Activated CD8-positive, alpha-beta memory T cell treated with anti-CD3 and anti-CD28 coated beads, Interleukin-2, amount 50 U/mL, for 24 hours (primary cell): ENCODE measurements around the gene ATXN1.

Experiments
- DNase-seq: peaks from one replicate; pipeline ENCODE4 v3.0.0-alpha.2; 2020; ENCODE audit errors: extremely low read depth

The ATXN1 gene

GRCh38 chr6:16360365-16360764, 400.9 kb downstream of the ATXN1 start:
- DNase-seq = no peak

DNA sequence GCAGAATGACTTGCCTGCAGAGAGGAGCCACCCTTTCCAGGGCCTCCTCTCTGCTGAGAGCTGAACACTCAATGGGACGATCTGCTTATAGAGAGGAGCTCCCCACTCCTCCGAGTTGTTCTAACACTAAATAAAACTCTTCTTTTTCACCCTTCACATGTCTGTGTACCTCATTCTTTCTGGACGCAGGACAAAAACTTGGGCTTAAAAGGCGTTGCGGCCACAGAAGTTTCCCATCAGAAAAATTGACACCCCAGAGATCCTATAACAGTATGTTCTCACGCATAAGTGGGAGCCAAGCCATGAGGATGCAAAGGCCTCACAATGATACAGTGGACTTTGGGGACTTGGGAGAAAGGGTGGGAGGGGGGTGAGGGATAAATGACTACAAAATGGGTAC, 401.7 kb downstream of the ATXN1 start:
- DNase-seq = no peak

DNA sequence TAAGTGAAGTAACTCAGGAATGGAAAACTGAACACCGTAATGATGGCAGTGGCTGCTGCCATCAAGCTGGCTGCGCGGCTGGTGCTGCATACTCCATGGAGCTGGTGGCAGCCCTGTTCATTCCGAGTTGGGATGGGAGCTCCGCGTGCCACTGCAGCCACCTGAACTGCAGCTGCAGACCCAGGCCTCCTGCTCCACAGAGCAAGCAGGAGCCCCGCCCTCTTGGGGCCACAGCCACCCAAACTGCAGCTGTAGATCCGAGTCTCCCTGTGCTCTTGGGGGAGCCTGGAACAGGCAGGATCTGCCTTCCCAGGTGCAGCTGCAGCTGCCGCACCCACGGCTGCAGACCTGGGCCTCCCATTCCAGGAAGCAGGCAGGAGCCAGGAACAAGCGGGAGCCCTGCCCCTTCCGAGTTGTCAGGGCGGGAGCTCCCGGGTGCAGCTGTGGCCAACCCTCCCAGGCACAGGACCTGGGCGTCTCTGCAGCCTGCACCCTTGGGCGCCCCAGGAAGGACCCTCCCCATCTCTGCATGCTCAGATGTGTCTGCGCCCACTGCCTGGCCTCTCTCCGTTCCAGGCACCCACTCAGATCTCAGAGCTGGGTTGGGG, 402.6 kb downstream of the ATXN1 start:
- DNase-seq = no peak

- no peak for DNase-seq
Observed at GRCh38 chr6:16355699-16356446, 405.4 kb downstream of the ATXN1 start.

DNA sequence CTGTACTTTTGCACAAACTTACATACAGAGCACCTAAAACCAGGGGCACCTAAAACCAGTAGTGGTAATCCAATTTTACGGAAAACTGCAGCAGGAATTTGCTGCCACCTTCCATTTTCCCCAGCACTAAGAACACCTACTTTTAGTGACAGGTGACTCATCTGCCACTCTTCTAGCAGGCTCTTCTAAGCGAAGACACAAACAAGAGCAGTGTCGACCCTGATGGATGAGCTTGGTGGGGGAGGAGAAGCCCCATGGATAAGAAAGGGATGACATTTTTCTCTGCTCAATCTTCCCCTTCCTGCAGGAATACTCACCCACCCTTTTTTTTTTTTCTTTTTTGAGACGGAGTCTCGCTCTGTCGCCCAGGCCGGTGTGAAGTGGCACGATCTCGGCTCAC, 406.0 kb downstream of the ATXN1 start:
- no peak for DNase-seq

DNA sequence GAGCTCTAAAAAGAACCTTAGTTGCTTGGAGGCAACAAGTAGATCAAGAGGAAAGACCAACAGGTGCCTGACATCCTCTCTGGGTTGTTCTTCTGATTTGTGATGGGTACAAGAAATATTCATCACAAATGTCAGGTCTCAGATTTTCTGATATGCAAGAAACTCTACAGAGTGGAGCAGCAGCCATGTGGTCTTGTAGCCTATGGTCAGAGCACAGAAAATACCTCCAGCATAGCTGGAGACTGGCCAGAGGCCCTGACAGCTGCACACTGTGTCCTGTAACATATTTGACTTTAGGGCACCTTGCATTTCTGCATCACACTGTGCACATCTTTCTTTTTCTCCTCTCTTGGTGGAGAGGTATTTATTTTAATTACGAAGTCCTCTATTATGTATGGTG, 406.6 kb downstream of the ATXN1 start:
- DNase-seq = no peak

DNA sequence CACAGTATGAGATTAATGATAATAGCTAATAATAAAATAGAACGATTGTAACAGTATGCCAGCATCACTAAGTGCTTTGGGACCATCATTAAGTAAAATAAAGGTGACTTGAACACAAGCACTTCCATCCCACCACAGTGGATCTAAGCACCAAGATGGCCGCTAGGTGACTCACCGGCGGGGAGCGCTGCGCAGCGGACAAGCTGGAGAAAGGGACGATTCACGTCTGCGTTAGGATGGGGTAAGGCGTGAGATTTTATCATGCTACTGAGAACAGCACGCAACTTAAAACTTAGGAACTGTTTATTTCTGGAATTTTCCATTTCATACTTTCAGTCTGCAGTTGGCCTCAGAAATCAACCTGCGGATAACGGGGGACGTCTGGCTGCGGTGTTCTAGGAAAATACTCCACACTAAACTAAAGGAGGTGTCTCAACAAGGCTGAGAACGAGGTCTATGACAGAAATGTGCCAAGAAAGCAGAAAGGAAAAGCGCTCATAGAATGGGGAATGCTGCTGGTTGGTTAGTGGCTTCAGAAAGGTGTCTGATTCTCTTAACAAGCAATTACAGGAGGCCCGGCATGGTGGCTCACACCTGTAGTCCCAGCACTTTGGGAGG, 408.3 kb downstream of the ATXN1 start:
- no peak for DNase-seq

DNA sequence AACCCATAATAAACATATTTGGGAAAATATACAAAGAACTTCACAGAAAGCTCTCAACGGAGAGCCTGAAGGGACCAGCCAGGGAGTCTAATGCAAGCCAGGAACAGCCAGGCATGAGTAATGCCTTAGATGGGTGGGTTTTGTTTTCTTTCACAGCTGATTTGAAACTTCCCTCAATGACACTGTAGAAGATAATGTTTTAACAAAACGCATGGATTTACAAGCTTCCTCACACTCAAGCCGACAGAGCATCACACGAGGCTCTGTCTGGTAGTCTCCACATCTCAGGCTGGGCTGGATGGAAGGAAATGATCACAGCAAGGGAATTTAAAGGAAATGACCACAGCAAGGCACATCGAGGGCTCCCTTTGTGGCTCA, 409.0 kb downstream of the ATXN1 start:
- no peak for DNase-seq

DNA sequence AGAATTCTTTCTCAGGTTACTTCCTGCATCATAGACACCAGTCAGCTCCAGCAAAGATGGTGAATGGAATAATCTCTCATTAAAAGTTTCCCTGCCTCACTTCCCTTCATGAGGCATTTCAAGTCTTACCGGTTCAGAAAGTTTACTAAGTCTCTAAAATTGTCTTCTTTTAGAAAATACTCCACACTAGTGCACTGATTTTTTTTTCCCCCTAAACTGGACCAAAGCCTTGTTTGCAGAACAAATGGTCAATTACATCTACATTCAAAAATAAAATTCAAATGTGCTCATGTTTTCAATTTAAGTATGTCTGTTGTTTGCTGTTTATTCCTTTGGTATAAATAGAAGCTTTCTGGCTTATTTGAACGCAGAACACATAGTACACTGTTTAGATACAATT, 411.7 kb downstream of the ATXN1 start:
- DNase-seq = no peak

DNA sequence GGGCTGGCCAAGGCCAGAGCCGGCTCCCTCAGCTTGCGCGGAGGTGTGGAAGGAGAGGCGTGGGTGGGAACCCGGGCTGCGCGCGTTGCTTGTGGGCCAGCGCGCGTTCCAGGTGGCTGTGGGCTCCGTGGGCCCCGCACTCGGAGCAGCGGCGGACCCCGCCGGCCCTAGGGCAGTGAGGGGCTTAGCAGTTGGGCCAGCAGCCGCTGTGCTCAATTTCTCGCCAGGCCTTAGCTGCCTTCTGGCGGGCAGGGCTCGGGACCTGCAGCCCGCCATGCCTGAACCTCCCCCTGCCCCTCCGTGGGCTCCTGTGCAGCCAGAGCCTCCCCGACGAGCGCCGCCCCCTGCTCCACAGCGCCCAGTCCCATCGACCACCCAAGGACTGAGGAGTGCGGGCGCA, 414.4 kb downstream of the ATXN1 start:
- no peak for DNase-seq

DNA sequence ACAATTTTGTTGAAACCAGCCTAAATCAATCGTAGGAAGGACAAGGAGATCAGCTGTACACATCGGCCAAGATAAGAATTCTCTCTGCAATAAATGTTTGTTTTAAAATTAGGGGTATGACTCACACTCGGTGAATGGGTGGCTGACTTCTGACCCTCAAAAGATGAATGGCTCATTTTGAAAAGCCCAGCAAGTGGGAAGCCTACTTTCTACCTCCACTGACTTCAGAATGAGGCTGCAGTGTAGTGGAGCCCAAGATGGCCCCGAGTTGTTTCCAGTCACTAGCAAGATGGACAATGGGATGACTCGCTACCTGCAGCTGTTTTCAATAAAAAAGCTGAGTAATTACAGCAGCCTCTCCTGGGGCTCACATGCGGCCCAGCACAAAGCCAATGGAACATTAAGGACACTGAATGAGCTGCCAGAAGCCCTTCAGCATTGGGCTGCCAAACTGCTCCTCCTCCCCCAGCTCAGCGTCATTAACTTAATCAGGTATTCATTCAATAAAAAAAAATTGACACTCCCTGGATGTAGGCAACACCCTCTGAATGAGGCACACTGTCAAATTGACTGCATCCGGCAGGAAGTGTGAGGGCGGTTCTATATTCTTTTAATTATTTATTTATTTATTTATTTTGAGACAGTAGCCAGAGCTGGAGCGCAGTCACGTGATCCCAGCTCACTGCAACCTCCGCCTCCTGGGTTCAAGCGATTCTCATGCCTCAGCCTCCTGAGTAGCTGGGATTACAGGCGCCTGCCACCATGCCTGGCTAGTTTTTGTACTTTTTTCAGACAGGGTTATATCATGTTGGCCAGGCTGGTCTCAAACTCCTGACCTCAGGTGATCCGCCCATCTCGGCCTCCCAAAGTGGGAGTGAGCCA, 415.6 kb downstream of the ATXN1 start:
- DNase-seq = no peak

GRCh38 chr6:16344756-16345155, 416.5 kb downstream of the ATXN1 start:
- DNase-seq = no peak

DNA sequence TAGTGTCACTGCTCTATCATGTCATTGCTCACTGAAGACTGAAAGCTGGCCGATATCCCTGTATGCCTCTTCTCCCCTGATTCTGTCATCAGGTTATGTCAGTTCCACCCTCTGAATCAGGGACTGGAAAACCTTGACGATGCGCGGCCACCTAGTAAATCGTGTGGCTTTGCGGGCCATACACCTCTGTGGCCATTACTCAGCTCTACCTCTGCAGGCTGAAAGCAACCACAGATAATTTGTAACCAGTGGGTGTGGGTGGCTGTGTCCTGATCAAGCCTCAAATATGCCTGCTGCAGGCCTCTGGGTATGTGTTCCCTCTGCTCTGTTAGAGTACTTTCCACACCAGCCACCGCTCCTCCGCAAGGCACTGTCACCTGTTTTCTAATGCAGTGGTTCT, 417.7 kb downstream of the ATXN1 start:
- no peak for DNase-seq

DNA sequence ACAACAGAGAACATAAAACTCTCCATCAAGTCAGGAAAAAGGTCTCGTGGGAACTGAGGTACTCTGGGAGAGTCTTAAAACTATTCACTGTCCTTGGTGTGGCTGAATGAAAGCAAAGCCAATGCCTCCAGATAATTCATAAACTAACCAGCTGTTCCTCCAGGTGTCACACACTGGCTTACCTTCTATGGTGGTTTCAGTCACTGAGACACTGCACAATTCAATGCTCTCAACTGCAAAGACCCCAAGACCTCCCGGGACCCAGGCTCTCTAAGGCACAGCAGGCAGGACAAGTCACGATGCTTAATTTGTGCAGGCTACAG, 422.0 kb downstream of the ATXN1 start:
- DNase-seq = no peak

DNA sequence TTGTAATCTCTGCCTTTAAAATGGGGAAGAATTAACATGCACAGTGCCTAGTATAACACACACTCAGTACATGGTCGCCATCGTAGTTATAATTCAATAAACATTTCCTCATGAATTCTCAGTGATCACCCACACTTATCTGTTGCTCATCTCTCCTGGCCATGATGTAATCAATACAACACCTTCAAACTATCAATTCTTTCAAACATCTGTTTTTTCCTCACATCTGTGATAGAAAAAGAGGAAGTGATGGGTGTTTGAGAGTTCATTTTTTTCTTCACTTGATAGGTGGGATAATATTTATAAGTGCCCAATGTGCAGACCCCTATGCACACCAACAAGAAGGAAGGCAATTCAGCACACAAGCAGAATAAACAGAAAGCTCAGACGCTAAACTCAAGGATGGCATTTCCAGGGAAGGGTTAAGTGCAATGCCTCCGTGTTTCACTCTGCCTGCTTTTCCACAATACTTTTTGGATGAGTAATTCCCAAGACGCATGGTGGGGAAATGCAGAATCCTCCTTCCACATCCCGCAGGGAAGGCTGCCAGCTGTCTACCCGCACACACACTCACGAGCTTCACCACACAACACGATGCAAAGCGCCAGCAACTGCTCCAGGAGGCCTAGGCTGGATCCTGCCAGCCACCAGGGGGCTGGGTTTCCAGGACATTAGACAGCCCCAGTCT, 422.5 kb downstream of the ATXN1 start:
- no peak for DNase-seq

DNA sequence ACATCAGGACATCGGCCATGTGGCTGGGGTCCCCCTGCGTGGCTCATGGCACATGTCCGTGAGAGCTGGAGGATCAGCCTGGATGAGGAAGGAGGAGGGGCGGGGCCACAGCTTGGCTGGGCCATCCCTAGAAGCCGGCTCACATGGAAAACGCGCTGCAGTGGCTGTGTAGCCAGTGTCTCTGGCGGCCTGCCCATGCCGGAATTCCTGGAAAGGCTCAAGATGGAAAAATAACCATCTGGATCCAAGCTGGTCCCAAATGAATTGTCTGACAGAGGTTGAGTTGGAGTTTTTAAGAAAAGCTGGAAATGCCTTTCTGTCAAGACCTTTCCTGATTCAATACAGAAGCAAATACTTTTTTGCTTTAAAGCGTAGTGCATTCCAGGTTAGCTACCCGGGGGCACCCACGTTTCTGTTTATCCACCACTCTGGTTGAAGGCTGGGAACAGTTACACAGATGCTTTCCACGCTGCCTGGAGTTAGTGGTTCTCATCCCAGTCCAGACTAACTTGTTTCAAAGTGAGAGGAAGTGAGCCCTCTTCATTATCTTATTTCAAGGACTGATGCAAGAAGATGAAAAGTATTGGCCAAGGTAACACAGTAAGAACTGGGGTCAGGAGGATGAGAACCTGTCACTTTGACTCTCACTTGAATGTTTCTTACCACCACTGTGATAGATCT, 423.8 kb downstream of the ATXN1 start:
- DNase-seq = no peak

- DNase-seq = no peak
Observed at GRCh38 chr6:16336911-16337294, 424.4 kb downstream of the ATXN1 start.

GRCh38 chr6:16336056-16336818, 425.0 kb downstream of the ATXN1 start:
- DNase-seq = no peak

DNA sequence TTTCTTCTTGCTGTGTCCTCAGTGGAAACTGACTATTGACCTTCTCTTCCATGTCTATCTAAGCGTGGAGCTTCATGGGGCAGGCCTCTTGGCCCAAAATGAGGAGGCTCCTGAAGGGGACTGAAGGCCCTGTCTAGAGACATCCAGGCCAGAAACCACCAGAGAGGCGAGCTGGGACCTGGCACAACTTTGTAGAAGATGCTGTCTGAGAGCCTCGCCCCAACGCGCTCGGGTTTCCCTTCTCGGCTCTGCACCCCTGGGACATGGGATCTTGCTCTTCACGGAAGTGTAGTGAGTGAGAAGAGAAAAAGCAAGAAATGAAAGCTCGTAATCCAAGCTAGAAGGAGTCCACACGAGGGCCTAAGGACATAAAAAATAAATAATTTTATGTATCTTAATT, 426.1 kb downstream of the ATXN1 start:
- no peak for DNase-seq

GRCh38 chr6:16334671-16335070, 426.6 kb downstream of the ATXN1 start:
- no peak for DNase-seq

GRCh38 chr6:16333580-16333979, 427.7 kb downstream of the ATXN1 start:
- no peak for DNase-seq
